Transverse colon (tissue), 4 donors: ENCODE results near the gene SLC51B.

ENCODE experiments used
- POLR2A ChIP-seq: fragments of 450-650 bp; IDR thresholded peaks from one replicate; pipeline ENCODE4 v1.6.1; 2016; ENCODE audit warnings: antibody characterized with exemption, mild to moderate bottlenecking, moderate library complexity
- POLR2AphosphoS5 ChIP-seq, 3 donors: sonication (generic); formaldehyde crosslinking; IDR thresholded peaks; one replicate each; pipeline ENCODE4 v1.6.1; 2016; ENCODE audit warnings: antibody characterized with exemption in 3 of 3
- TF ChIP-seq, protein P1 (sequence below), 5 experiments: fragments of 200-600 bp in 3 of 5; fragments of 450-650 bp in 2 of 5; sonication (generic) in 3 of 5; IDR thresholded peaks; 1 replicate in 2 of 5; 2 replicates in 3 of 5; pipeline ENCODE4 v1.5.1; 2016 to 2017; ENCODE audit warnings: antibody characterized with exemption in 5 of 5, inconsistent platforms in 3 of 5, mild to moderate bottlenecking in 2 of 5, moderate library complexity in 1 of 5

- TF ChIP-seq, protein P1, sequence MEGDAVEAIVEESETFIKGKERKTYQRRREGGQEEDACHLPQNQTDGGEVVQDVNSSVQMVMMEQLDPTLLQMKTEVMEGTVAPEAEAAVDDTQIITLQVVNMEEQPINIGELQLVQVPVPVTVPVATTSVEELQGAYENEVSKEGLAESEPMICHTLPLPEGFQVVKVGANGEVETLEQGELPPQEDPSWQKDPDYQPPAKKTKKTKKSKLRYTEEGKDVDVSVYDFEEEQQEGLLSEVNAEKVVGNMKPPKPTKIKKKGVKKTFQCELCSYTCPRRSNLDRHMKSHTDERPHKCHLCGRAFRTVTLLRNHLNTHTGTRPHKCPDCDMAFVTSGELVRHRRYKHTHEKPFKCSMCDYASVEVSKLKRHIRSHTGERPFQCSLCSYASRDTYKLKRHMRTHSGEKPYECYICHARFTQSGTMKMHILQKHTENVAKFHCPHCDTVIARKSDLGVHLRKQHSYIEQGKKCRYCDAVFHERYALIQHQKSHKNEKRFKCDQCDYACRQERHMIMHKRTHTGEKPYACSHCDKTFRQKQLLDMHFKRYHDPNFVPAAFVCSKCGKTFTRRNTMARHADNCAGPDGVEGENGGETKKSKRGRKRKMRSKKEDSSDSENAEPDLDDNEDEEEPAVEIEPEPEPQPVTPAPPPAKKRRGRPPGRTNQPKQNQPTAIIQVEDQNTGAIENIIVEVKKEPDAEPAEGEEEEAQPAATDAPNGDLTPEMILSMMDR (IDR thresholded peaks at IDR 0.05): no peak
- TF ChIP-seq POLR2AphosphoS5 (IDR thresholded peaks at IDR 0.05) (no peak), POLR2A (no peak)
These were observed 21.6 kb downstream of the SLC51B start for GRCh38 chr15:65066635-65067316.
